Measurements from ENCODE around the gene TENM4. TPM values are rescaled to one million over a fixed set of nuclear protein-coding genes. Genes with fewer than 3 reads are reported as not detected.
A peak's percentile ranks its signal among the peaks of the same experiment; 100 is the strongest.

Gene TENM4
- polyA plus RNA-seq, 12 donors, result 6.1 to 12.6 (median 7.8) TPM; not detected in 1

DNA sequence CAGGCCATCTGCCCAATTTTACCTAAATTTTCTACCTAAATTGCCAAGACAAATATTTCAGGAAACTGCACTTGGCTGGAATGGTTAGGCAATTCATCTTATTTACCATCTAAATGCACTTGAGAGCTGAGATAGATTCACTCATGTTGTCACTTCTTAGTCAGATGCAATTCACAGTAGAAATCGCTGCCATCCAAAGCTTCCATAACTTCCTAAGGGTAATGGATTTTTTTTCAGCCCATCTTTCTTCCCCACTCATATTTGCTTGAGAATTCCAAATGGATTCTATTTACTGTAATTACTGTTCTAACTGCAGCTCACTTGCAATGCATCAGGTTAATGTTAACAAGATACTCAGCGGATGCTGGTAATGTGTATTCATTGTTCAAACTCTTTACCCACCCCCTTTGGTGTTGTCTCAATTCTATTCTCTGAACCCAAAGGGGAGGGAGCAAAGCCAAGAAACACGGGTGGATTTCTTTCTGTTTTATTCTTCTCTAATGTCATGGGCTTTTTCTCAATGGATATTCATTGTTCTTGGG lies 96.0 kb downstream of the TENM4 start:
- no peak for DNase-seq

GRCh38 chr11:79342686-79343085 lies 98.1 kb downstream of the TENM4 start:
- DNase-seq, result no peak

DNA sequence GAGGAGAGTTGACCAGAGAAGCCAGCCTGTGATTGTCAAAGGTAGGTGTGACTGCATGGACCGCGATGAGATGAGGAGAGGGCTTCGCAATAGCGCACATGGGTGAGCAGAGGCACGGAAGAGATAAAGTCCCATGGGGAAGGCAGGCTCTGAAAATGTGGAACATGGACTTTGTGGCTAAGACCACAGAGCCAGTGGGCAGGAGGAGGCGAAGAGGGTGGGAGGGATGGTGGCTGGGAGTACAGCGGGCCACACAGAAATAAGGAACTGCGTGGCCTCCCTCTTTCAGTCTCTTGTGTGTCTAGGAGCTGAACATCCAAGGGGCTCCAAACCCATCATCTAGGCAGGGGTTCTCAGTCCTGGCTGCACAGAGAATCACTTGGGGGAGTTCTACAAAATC lies 98.6 kb downstream of the TENM4 start:
- no peak for DNase-seq

GRCh38 chr11:79340535-79340934 lies 100.3 kb downstream of the TENM4 start:
- no peak for DNase-seq

DNA sequence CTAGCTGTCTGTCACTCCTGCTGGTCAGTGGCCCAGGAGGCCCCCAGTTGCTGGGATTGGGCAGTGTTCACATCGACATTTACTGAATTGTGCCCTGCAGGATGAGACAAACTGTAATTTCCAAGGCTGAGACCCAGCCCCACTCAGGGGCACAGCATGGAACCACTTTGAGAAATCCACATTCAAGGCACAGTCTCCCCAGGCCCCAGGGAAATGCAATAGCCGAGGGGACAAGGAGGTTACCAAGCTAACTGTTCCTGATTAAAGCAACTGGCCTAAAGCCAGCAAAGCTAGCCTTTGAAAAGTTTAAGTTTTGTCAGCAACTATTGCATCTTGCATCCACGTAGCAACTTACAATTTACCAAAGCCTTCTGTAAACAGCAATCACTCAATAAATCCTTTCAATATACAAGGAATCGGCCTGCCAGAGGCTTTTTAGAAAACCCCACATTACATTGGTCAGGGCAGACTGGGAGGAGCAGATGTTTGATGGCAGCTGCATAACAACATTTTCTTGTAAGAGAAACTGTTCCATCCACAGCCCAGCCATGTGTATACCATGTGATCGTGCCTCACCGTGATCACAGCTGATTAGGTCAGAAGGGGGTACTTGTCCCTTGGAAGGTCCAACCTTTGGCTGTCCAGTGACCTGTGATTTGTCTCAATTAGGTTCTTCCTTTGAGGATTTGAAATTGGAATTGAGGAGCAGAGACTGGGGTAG lies 103.9 kb downstream of the TENM4 start:
- DNase-seq, result no peak

DNA sequence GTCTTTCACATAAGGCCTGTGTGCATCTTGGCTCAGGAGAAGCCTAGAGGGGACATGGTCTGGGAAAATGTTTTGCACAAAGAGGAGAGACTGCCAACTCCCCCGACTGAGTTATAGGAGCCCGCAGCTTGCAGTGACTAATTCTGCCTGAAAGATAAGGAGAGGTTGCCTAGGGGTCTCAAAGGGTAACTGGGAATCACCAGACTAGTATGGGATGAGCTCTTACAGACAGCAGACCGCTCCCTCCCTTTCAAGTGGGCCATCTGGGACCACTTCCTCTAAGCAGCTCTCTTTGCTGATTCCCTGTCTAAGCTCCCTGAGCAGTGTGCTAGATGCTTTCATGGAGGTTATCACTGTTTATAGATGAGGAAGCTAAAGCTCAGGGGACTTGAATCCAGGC lies 105.1 kb downstream of the TENM4 start:
- no peak for DNase-seq

DNA sequence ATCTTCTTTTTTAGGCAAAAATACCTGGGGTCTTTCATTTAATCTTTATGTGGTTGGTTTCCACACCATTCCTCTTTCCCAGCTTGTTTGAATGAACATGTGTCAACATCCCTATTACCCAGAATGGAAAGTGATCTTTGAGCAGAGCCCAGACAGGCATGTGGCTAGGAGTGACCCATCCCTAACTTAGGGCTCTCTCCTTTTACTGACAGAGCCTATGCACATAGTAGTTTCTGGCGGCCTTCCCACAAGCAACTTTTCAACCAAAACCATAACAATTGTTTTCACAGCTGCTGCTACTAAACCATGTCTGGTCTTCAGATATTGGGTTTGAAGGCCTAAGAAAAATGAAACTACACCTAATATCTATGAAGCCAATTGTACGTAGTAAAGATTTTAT lies 107.5 kb downstream of the TENM4 start:
- no peak for DNase-seq

GRCh38 chr11:79332017-79332416 lies 108.8 kb downstream of the TENM4 start:
- DNase-seq, result no peak

DNA sequence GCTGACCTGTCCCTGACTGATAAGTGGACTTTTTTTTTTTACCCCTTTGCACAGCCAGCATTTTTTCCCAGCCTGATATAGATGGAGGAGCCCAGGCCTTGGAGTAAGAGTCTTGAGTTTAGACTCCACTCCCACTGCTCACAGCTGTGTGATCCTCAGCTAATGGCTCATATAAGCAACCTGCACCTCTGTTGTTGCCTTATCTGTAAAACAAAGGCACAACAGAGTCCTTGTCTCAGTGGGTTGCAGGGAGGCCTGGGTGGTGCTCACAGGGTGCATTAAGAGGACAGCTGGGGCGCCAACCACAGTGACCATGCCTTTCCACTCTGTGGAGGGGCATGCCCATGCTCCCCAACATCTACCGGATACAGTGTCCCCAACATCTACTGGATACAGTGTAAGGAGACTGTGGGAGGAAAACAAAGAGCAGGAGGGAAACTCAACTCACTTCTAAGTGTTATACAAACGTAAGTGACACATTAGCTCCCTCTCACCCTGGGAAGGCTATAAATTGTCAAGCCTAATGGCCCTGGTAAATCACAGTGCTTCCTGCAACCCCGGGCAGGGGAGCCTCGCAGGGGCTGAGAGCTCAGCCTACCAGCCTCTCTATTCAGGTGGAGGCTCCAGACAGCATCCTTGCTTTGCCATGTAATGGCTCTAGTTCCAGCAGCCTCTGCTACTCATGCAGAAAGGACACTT lies 109.5 kb downstream of the TENM4 start:
- no peak for DNase-seq

- DNase-seq, result no peak
Measured at GRCh38 chr11:79330651-79331050, 110.2 kb downstream of the TENM4 start.

DNA sequence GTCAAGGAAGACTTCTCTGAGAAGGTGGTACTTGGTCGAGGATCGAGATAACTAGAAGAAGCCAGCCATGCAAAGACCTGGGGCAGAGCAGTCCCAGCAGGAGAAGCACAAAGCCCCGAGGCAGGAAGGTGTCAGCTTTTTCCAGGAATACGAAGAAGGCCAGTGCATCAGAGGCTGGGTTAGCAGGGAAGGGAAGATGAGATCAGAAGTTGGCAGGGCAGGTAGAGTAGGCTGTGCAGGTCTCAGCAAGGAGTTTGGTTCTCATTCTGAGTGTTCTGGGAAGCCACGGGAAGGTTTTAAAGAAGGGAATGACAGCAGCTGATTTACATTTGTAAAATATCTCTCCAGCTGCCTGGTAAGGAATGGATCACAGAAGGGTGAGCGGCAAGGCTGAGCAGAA lies 111.3 kb downstream of the TENM4 start:
- DNase-seq, result no peak

GRCh38 chr11:79328402-79328801 lies 112.4 kb downstream of the TENM4 start:
- DNase-seq, result no peak

GRCh38 chr11:79325851-79326250 lies 115.0 kb downstream of the TENM4 start:
- no peak for DNase-seq

DNA sequence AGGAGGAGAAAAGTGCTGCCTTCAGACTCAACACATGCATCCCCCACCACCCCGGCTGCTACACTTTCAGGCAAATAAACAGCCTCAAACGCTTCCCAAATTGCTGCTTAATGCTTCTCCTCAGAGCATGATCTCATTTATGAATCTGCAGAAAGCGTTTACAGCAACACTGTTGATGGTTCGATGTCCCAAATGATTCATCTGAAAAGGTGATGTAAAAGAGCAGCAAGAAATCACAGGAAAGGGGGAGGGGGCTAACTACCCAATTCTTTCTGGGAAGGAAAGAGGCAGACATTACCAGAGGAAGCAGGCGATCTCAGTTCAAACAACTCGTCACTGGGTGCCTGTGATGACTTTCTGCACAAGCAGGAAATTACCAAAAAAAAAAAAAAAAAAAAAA lies 119.6 kb downstream of the TENM4 start:
- DNase-seq, result no peak

DNA sequence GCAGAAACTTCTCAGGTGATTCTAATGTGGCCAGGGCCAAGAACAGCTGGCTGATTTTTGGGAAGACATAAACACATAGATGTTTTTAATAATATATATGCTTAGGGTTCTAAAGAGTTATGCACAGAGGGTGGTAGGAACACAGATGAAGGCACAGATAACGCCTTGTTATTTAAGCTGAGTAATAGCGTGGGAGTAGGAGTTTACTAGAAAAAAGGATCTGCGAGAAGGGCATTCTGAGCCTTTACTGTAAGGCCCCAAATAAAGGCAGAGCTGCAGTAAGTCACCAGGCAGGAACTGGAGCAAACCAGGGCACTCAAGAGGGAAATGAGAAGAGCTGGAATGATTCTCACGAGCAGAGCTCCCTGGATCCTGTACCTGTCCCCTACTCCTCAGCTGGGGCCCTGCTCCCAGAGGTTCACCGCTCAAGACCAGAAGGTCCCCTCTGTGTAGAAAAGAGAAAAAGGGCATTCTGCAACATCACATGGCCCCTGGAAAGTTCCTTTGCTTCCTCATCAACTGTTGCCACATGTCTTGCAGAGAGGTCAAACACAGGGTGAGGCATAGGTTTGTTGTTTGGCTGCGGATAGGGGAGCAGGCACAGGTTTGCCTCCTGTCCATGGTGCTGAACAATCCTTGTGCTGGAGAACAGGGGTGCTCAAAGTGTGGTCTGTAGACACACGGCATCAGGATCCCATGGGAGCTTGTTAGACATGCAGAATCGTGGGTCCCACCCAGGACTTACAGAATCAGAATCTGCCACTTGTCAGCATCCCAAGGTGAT lies 125.7 kb downstream of the TENM4 start:
- DNase-seq, result peak; percentile 15

GRCh38 chr11:79313530-79313913 lies 127.3 kb downstream of the TENM4 start:
- DNase-seq, result no peak

- peak; percentile 25 for DNase-seq
Measured at GRCh38 chr11:79312617-79313529, 128.0 kb downstream of the TENM4 start.

DNA sequence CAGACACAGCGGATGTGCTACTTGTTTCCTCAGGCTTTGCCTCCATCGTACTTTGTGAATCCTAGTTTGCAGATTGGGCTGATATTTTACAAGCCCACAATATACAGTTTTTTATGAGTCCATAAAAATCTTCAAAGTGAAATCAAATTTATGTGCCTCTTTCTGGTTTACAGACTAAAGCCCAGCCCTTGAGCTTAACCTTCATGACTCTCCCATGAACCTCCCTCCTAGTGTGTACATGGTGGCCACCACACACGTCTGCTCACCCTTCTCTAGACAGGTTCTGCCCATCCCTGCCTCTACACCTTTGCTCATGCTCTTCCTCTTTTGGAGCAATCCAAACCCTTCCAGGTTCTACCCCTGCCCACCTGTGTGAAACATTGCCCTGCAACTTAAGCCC lies 129.4 kb downstream of the TENM4 start:
- DNase-seq, result no peak

GRCh38 chr11:79309407-79309806 lies 131.4 kb downstream of the TENM4 start:
- DNase-seq, result no peak

GRCh38 chr11:79308429-79308828 lies 132.4 kb downstream of the TENM4 start:
- no peak for DNase-seq

- DNase-seq, result no peak
Measured at GRCh38 chr11:79304599-79305212, 136.1 kb downstream of the TENM4 start.
